HG02588 (cell line): ENCODE measurements around the gene DNAJC1.
"Not testable (repeated sequence)": the region's sequence is repeated elsewhere in the genome, so short reads cannot be mapped to it uniquely, and the experiment has no call there.

ENCODE experiments used
- ATAC-seq: cut with Tn5 transposase; IDR thresholded peaks from one replicate; pipeline ENCODE4 v1.9.1; 2021; ENCODE audit warnings: mild to moderate bottlenecking, moderate library complexity; ENCODE audit not compliant: unreplicated experiment

The DNAJC1 gene

DNA sequence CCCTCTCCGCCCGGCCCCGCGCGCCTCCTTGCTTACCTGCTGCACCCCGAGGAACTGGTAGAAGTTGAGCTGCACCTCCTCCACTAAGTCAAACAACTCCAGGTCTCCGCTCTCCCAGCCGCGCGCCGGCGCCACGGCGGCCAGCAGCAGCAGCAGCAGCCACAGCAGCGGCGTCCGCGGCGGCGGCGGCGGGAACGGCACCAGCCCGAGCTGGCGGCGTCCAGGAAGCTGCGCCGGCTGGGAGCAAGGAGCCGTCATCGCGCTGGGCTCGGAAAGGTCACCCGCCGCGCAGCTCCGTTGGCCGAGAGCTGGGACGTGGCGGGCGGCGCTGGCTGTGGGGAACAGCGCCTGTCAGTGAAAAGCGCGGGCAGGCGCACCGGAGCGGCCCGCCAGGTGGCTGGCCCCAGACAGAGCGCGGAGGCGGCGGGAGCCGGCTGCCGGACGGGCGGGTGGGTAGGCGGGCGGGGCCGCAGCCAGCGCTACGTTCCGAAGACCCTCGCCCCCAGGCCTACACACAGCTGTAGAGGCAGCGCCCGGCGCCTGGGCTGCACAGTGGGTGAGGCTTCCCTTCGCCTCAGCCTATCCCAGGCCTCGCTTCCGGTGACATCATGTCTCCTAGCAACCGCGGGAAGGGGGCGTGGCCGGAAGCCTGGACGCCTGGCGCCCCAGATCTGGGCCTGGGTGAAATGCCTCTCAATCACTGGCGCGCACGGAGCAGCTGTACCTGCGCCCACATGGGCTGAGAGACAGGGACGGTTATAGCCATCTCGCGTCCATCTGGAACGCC is at the start of gene DNAJC1:
TSS of gene DNAJC1 (minus strand) at position 554 of the 787 bp plus-strand sequence. CDS start at position 258, 296 bp downstream.
- ATAC-seq = peak; percentile 96

GRCh38 chr10:22053048-22053447 is 49.5 kb upstream of the DNAJC1 start:
- no peak for ATAC-seq

GRCh38 chr10:22049635-22050034 is 46.1 kb upstream of the DNAJC1 start:
- ATAC-seq = no peak

DNA sequence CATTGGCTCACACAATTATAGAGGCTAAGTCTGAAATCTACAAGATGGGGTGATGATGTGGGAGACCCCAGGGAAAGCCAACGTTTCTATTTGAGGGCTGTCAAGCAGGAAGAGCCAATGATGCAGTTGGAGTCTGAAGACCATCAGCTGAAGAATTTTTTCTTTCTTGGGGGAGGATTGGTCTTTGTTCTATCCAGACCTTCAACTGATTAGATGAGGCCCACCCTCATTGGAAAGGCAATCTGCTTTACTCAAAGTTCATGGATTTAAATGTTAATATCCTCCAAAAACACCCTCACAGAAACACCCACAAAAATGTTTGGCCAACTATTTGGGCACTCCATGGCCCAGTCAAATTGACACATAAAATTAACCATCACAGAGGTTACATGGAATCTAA is 44.3 kb upstream of the DNAJC1 start:
- ATAC-seq = no peak

GRCh38 chr10:22043327-22043633 is 39.8 kb upstream of the DNAJC1 start:
- no peak for ATAC-seq

GRCh38 chr10:22042557-22043326 is 39.2 kb upstream of the DNAJC1 start:
- no peak for ATAC-seq

DNA sequence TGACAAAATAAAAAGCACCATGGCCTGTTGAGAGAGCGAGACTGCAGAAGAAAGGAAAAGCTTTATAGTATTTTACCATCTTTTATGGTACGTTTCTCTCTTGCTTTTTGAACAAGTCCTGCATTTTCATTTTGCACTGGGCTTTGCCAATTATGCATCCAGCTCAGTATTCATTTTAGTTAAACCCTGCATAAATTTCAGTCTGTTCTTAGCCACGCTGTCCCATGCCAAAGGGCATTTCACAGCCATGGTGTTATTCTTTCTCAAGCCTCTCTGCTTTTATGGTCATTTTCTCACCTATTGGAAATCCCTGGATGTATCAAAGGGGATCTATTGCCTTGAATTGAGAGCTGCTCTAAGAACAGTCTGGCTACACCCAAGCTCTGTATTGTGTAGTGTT is 30.8 kb upstream of the DNAJC1 start:
- no peak for ATAC-seq

DNA sequence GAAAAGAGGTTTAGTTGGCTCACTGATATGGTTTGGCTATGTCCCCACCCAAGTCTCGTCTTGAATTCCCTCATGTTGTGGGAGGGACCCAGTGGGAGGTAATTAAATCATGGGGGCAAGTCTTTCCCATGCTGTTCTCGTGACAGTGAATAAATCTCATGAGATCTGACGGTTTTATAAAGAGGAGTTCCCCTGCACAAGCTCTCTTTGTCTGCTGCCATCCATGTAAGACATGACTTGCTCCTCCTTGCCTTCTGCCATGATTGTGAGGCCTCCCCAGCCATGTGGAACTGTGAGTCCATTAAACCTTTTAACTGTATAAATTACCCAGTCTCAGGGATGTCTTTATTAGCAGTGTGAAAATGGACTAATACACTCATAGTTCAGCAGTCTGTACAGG is 28.7 kb upstream of the DNAJC1 start:
- not testable (repeated sequence) for ATAC-seq

DNA sequence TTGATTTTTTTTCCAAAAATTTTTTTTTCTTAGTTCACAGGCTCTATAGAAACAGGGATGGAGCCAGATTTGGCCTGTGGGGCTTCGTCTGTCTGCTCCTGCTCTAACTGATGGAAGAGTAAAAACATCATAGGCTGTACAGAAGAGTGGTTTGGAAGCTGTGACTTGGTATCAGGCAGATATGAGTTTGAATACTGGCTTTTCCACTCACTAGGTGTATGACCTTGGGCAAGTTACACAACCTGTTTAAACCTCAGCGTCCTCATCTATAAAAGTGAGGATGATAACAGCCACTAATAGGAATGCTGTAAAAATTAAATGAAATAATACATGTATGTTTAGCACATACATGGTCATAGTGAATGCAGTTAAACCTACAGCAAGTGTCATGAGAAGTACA is 26.9 kb upstream of the DNAJC1 start:
- ATAC-seq = no peak

- ATAC-seq = no peak
Measured at GRCh38 chr10:22029445-22030236, 26.1 kb upstream of the DNAJC1 start.

DNA sequence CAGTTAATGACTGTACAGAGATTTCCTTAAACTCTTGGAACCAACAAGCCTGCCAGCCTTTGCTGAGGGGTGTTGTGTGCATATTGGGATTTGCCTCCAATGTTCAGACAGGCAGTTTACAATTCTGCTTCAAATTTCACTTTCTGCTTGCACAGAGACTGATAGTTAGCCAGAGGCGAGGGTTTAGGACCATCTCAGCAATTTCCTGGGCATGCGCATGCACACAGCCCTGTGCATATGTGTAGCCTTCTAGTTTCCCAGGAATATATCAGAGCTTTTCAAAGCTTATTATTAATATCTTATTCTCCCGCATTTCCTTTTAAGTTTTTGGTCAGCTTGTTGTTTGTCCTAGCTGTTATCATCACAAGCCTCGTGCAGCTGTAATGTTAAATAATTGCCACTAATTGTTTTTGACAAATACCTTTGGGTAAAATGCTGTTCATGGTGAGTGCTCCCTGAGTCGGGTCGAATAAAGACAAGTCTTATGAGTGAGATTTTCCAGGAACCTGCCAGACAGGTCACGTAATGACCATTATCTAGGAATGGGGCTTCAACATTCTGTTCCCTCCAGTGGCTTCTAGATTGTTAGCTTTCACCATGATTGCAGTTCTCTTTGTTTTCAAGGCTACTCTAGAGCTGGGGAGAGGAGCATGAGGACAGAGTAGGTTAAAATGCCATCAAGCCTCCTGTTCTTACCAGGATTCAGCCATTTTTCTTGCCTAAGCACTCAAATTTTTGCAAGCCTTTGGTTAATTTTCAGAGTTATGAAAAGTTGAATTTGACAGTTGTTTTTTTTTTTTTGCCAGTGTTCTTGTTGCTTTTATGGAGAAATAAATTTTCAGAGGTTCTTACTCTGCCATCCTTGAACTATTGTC is 24.1 kb upstream of the DNAJC1 start:
- ATAC-seq = no peak

- ATAC-seq = no peak
Measured at GRCh38 chr10:22026287-22026686, 22.8 kb upstream of the DNAJC1 start.

DNA sequence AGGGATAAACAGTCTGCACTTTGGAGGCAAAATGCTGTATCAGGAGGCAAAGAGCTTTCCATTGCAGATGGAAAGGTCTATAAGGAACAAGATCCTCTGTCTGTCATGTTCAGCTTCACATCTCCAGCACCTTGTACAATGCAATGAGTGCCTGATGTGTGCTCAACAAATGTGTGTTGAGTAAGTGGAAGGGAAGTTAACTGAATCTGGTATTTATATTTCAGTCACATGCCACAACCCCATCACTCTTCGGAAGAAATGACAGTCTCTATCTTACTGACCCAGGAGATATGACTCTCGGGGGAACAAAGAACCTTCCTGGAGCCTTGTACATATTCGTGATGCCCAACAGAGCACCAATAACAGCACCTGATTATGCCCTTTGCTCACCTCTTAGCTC is 20.0 kb upstream of the DNAJC1 start:
- ATAC-seq = no peak

DNA sequence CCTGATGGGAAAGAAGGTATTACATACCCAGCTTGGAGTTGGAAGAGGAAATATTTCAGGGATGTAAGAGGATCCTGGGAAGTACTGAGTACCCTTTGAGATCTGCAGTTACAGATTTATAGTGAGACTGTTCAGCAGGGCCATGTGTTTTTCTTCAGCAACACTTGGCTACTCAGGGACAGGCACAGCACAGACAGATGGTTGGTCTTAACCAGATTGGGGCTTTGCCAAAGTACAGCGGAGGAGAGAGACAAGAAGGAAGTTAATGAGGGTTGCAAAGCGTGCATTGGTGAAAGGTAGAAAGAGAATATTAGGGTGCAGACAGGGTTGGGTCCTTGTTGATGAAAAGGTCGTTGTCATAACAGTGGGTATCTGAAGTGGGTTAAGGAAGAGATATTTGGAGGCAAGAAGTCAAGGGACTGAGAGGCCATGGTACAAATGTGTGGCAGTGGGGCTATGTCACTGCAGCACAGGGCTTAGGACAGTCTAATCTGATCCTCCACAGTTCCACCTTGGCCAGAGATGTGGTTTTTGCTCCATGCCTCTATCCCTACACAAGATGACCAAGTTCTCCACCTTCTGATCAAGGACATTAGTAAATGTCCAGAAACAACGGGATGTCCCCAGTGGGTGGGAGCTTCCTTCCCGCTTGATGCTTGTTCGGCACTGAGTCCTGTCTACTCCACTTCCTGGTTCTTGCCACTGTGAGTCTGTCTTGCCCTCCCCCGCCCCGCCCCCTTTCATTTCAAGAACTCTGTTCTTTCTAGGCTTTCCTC is 18.9 kb upstream of the DNAJC1 start:
- no peak for ATAC-seq

GRCh38 chr10:22021144-22021543 is 17.6 kb upstream of the DNAJC1 start:
- ATAC-seq = not testable (repeated sequence)

DNA sequence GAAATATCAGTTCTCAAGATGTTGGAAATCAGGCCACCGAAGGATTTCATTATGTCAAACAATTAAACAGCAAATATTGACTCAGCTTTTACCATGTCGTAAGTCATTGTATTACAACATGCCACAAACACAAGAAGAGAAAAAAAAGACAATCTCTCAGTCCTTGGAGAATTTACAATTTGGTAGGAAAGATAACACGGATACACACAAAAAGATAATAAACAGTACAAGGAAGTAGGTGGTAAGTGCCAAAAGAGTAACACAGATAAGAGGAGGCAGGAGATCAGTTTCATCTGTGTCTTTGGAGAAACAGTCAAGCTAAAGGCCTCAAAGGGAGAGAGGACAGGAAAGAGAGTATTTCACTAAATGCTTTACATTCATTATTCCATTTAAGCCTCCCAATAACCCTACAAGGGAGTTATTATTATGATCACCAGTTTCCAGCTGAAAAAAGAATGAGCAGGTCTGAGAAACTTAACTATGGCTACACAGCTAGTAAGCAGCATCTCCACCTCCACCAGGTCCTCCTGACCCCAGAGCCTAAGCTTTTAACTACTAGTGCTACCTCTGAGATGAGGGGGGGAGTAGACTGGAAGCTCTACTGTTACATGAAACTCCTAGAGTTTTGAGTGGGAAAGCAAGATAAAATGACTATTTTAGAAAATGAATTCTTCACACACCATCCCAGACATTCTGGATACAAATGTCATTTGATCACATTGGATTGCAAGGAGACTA is 13.9 kb upstream of the DNAJC1 start:
- ATAC-seq = no peak

DNA sequence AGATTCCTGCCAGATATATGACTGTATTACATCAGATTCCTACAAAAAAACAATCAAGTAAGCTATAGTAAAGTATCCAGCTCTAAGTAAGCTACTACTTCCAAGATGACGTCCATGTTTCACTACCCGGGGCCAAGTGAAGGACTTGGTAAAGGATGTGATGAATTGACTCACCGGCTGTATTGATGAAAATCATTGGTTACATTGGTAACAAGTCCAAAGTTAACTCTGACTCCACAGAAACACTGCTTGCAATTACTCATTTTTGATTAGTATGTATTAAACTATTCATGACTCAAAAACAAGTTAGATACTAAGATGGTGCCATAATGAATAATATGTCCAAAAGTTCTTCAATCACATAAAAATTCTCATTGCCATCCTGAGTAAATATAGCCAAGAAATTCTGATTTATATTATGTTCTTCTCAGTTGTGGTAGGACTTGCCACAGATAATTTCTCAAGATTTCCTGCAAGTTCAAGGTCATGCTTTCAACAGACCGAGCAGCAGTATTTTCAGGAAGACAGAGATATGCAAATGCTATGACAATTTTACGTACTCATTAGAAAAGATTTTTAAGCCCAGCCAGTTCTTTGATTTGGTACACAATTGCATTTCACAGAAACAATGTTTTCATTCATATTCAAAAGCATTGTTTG is 12.6 kb upstream of the DNAJC1 start:
- no peak for ATAC-seq

DNA sequence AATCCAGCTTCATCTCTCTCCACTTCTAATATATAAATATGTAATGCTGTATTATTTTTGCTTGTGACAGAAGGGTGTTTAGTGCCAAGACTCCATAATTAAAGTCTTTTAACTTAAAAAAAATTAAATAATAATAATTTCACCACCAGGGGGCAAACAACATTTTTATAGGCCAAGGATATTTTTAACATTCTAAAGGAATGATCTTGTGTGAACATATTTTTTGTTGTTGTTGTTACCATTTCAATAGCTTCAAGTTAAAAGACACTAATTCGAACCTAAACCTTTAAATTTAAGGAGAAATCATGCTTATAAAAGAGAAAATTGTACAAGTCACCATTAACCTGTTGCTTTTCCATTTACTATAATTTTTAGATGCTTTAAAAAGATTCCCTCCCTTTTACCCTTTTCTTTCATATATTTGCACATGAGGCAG is 7.5 kb upstream of the DNAJC1 start:
- ATAC-seq = no peak

GRCh38 chr10:22010539-22010938 is 7.0 kb upstream of the DNAJC1 start:
- ATAC-seq = no peak
